ENCODE data around the gene CNTNAP3.
"Not testable (repeated sequence)": the region's sequence is repeated elsewhere in the genome, so short reads cannot be mapped to it uniquely, and the experiment has no call there.

DNA sequence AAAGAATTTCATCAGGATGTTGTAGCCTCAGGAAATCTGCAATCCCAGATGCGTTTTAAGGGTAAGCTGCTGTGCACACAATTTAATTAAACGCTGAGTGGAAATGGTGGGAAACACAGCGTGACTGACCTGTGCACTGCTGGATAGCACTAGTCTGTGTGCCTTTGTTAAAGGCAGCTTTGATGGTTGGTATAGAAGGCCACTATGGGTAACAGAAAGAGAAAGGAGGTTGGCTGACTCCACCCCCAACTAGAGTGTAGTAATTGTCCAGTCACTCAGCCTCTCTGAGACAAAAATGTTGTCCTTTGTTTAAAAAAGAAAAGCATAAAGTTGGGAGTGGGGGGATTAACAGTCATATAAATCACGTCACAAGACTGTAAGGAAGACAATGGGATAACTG lies 45.5 kb downstream of the CNTNAP3 start:
- TF ChIP-seq, protein P1, sequence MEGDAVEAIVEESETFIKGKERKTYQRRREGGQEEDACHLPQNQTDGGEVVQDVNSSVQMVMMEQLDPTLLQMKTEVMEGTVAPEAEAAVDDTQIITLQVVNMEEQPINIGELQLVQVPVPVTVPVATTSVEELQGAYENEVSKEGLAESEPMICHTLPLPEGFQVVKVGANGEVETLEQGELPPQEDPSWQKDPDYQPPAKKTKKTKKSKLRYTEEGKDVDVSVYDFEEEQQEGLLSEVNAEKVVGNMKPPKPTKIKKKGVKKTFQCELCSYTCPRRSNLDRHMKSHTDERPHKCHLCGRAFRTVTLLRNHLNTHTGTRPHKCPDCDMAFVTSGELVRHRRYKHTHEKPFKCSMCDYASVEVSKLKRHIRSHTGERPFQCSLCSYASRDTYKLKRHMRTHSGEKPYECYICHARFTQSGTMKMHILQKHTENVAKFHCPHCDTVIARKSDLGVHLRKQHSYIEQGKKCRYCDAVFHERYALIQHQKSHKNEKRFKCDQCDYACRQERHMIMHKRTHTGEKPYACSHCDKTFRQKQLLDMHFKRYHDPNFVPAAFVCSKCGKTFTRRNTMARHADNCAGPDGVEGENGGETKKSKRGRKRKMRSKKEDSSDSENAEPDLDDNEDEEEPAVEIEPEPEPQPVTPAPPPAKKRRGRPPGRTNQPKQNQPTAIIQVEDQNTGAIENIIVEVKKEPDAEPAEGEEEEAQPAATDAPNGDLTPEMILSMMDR (IDR thresholded peaks at IDR 0.05) = not testable (repeated sequence)
- not testable (repeated sequence) for TF ChIP-seq EP300, POLR2A, POLR2AphosphoS5 (IDR thresholded peaks at IDR 0.05)
